HepG2 (cell line): ENCODE data around the gene TMEM141. TPM values are rescaled to one million over a fixed set of nuclear protein-coding genes. Genes with fewer than 3 reads are reported as not detected.

ENCODE experiments used
- ATAD3A ChIP-seq: sonication (generic); formaldehyde crosslinking; IDR thresholded peaks from 2 replicates; pipeline ENCODE4 v1.4.0; 2020; ENCODE audit warnings: missing genetic modification reagents
- EZH2 ChIP-seq: conservative IDR thresholded peaks from 2 replicates; pipeline ENCODE4 v1.6.1; 2012; ENCODE audit warnings: mild to moderate bottlenecking, low read depth, low read length, moderate library complexity
- FOXA1 ChIP-seq, 2 experiments: fragments of 450-650 bp in 1 of 2; sonication (generic) in 1 of 2; formaldehyde crosslinking in 1 of 2; IDR thresholded peaks; 2 replicates each; pipeline versions ENCODE4 v1.4.0 to v1.6.1; 2016 to 2020; ENCODE audit warnings: missing genetic modification reagents in 1 of 2
- HMG20B ChIP-seq: conservative IDR thresholded peaks from 2 replicates; pipeline ENCODE4 v1.6.1; 2016; ENCODE audit warnings: missing genetic modification reagents, missing compliant biosample characterization
- HNF4A ChIP-seq: sonication (generic); formaldehyde crosslinking; IDR thresholded peaks from 2 replicates; pipeline ENCODE4 v1.4.0; 2020; ENCODE audit warnings: missing genetic modification reagents
- MTF2 ChIP-seq: sonication (generic); formaldehyde crosslinking; IDR thresholded peaks from 2 replicates; pipeline ENCODE4 v1.5.0; 2020; ENCODE audit warnings: missing genetic modification reagents, borderline replicate concordance
- NFE2 ChIP-seq: sonication (generic); formaldehyde crosslinking; IDR thresholded peaks from 2 replicates; pipeline ENCODE4 v1.4.0; 2020; ENCODE audit warnings: missing genetic modification reagents
- PITX1 ChIP-seq: sonication (generic); formaldehyde crosslinking; IDR thresholded peaks from 2 replicates; pipeline ENCODE4 v1.5.1; 2020; ENCODE audit warnings: mild to moderate bottlenecking, missing genetic modification reagents
- POLR2G ChIP-seq: fragments of 200-400 bp; formaldehyde crosslinking; IDR thresholded peaks from 2 replicates; pipeline ENCODE4 v1.6.1; 2018; ENCODE audit warnings: mild to moderate bottlenecking, low read depth, low read length, moderate library complexity
- TGIF2 ChIP-seq: IDR thresholded peaks from 2 replicates; pipeline ENCODE4 v1.6.1; 2016; ENCODE audit warnings: control low read depth, missing compliant biosample characterization
- TOE1 ChIP-seq: sonication (generic); formaldehyde crosslinking; IDR thresholded peaks from 2 replicates; pipeline ENCODE4 v1.4.0; 2020; ENCODE audit warnings: mild to moderate bottlenecking, missing genetic modification reagents
- TP53 ChIP-seq: sonication (generic); formaldehyde crosslinking; conservative IDR thresholded peaks from 2 replicates; pipeline ENCODE4 v1.4.0; 2020; ENCODE audit warnings: missing genetic modification reagents
- ZBTB3 ChIP-seq: sonication (generic); formaldehyde crosslinking; IDR thresholded peaks from 2 replicates; pipeline ENCODE4 v1.4.0; 2020; ENCODE audit warnings: low read depth, mild to moderate bottlenecking, moderate library complexity, missing genetic modification reagents, borderline replicate concordance
- ZC3H4 ChIP-seq: sonication (generic); formaldehyde crosslinking; IDR thresholded peaks from 2 replicates; pipeline ENCODE4 v1.4.0; 2020; ENCODE audit warnings: missing genetic modification reagents, borderline replicate concordance
- ZFP41 ChIP-seq: sonication (generic); formaldehyde crosslinking; IDR thresholded peaks from 2 replicates; pipeline ENCODE4 v1.4.0; 2020; ENCODE audit warnings: mild to moderate bottlenecking, missing genetic modification reagents, borderline replicate concordance
- ZNF3 ChIP-seq: IDR thresholded peaks from 2 replicates; pipeline ENCODE4 v1.7.0; 2017; ENCODE audit warnings: inconsistent platforms
- ZNF333 ChIP-seq: sonication (generic); formaldehyde crosslinking; IDR thresholded peaks from 2 replicates; pipeline ENCODE4 v1.4.0; 2020; ENCODE audit warnings: mild to moderate bottlenecking, missing genetic modification reagents, borderline replicate concordance
- ZNF354B ChIP-seq: sonication (generic); formaldehyde crosslinking; IDR thresholded peaks from 2 replicates; pipeline ENCODE4 v1.8.0; 2022; ENCODE audit warnings: mild to moderate bottlenecking, missing genetic modification reagents
- ZNF678 ChIP-seq: sonication (generic); formaldehyde crosslinking; IDR thresholded peaks from 2 replicates; pipeline ENCODE4 v1.4.0; 2020; ENCODE audit warnings: mild to moderate bottlenecking, missing genetic modification reagents
- ZNF7 ChIP-seq: IDR thresholded peaks from 2 replicates; pipeline ENCODE4 v1.6.1; 2016; ENCODE audit warnings: missing biosample characterization, missing genetic modification reagents
- ZNF709 ChIP-seq: sonication (generic); formaldehyde crosslinking; IDR thresholded peaks from 2 replicates; pipeline ENCODE4 v1.5.0; 2020; ENCODE audit warnings: mild to moderate bottlenecking, missing genetic modification reagents
- ZSCAN29 ChIP-seq: sonication (generic); formaldehyde crosslinking; conservative IDR thresholded peaks from 2 replicates; pipeline ENCODE4 v1.4.0; 2020; ENCODE audit warnings: mild to moderate bottlenecking, missing genetic modification reagents
- polyA plus RNA-seq, 8 experiments: library from polyadenylated mRNA; depleted of rRNA in 3 of 8; stranded (reverse) in 7 of 8; unstranded in 1 of 8; fragments of >200 nt; fragmentation: Illumina TruSeq in 4 of 8; extraction: Trizol in 4 of 8; gene quantifications; 2 replicates each; pipeline versions ENCODE4 v1.2.1 to v1.2.3, GENCODE V29; 2011 to 2016; ENCODE audit warnings: low read depth in 4 of 8, missing spikeins in 1 of 8, mixed read lengths in 1 of 8; ENCODE audit not compliant: insufficient read depth in 1 of 8
- total RNA-seq, 5 experiments: library from RNA; depleted of rRNA; stranded (reverse); fragments of >200 nt; fragmentation: Illumina TruSeq; extraction: Trizol; gene quantifications; 2 replicates each; pipeline ENCODE4 v1.2.3, GENCODE V29; 2016; ENCODE audit warnings: low read depth in 1 of 5
- TF ChIP-seq, protein P1 (sequence below): sonication (generic); formaldehyde crosslinking; IDR thresholded peaks from 2 replicates; pipeline ENCODE4 v1.4.0; 2020; ENCODE audit warnings: missing genetic modification reagents, low read depth, mild to moderate bottlenecking, borderline replicate concordance
- TF ChIP-seq, protein P2 (sequence below): sonication (generic); formaldehyde crosslinking; IDR thresholded peaks from 2 replicates; pipeline ENCODE4 v1.8.1; 2022; ENCODE audit warnings: low read depth, mild to moderate bottlenecking, missing genetic modification reagents
- TF ChIP-seq, protein P3 (sequence below): sonication (generic); formaldehyde crosslinking; IDR thresholded peaks from 2 replicates; pipeline ENCODE4 v1.5.0; 2020; ENCODE audit warnings: missing genetic modification reagents
- TF ChIP-seq, protein P4 (sequence below): sonication (generic); formaldehyde crosslinking; IDR thresholded peaks from 2 replicates; pipeline ENCODE4 v1.4.0; 2020; ENCODE audit warnings: missing genetic modification reagents
- TF ChIP-seq, protein P5 (sequence below): sonication (generic); formaldehyde crosslinking; IDR thresholded peaks from 2 replicates; pipeline ENCODE4 v1.8.1; 2023; ENCODE audit warnings: mild to moderate bottlenecking, missing genetic modification reagents

The TMEM141 gene
- total and polyA plus RNA-seq, 2 of the 13 experiments (the other 11 are each of a cell fraction or from before 2014, with no cell fraction given) = 81.0 to 202 TPM

DNA sequence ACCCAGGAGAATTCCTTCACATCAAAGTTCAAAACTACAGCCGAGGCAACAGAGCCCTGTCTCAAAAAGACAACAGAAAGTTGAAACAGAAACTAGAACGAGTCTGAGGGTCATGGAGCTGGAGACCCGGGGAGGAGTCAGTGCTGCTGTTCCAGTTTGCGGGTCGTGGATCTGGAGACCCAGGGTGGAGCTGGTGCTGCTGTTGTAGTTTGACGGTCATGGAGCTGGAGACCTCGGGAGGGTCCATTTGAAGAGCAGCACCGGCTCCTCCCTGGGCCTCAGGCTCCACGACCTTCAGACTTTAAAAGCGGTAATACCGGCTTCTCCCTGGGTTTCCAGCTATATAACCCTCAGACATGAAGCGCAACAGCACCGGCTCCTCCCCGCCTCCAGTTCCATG, 13.8 kb upstream of the TMEM141 start (continued):
- TF ChIP-seq, protein P1, sequence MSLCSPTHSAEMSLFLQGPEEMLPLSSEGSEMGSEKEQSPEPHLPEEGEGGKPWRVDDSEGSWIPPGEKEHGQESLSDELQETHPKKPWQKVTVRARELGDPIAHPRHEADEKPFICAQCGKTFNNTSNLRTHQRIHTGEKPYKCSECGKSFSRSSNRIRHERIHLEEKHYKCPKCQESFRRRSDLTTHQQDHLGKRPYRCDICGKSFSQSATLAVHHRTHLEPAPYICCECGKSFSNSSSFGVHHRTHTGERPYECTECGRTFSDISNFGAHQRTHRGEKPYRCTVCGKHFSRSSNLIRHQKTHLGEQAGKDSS = no peak
- no peak for TF ChIP-seq EZH2
- TF ChIP-seq, protein P2, sequence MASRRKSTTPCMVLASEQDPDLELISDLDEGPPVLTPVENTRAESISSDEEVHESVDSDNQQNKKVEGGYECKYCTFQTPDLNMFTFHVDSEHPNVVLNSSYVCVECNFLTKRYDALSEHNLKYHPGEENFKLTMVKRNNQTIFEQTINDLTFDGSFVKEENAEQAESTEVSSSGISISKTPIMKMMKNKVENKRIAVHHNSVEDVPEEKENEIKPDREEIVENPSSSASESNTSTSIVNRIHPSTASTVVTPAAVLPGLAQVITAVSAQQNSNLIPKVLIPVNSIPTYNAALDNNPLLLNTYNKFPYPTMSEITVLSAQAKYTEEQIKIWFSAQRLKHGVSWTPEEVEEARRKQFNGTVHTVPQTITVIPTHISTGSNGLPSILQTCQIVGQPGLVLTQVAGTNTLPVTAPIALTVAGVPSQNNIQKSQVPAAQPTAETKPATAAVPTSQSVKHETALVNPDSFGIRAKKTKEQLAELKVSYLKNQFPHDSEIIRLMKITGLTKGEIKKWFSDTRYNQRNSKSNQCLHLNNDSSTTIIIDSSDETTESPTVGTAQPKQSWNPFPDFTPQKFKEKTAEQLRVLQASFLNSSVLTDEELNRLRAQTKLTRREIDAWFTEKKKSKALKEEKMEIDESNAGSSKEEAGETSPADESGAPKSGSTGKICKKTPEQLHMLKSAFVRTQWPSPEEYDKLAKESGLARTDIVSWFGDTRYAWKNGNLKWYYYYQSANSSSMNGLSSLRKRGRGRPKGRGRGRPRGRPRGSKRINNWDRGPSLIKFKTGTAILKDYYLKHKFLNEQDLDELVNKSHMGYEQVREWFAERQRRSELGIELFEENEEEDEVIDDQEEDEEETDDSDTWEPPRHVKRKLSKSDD (CRISPR knock-in tag) = no peak
- no peak for TF ChIP-seq ZNF3 (CRISPR knock-in tag)
- TF ChIP-seq TGIF2 (CRISPR knock-in tag) = no peak
- TF ChIP-seq, protein P3, sequence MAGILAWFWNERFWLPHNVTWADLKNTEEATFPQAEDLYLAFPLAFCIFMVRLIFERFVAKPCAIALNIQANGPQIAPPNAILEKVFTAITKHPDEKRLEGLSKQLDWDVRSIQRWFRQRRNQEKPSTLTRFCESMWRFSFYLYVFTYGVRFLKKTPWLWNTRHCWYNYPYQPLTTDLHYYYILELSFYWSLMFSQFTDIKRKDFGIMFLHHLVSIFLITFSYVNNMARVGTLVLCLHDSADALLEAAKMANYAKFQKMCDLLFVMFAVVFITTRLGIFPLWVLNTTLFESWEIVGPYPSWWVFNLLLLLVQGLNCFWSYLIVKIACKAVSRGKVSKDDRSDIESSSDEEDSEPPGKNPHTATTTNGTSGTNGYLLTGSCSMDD (CRISPR knock-in tag) = no peak
- TF ChIP-seq, protein P4, sequence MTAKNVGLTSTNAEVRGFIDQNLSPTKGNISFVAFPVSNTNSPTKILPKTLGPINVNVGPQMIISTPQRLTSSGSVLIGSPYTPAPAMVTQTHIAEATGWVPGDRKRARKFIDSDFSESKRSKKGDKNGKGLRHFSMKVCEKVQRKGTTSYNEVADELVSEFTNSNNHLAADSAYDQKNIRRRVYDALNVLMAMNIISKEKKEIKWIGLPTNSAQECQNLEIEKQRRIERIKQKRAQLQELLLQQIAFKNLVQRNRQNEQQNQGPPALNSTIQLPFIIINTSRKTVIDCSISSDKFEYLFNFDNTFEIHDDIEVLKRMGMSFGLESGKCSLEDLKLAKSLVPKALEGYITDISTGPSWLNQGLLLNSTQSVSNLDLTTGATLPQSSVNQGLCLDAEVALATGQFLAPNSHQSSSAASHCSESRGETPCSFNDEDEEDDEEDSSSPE = no peak
- no peak for TF ChIP-seq TP53 (CRISPR knock-in tag)
- TF ChIP-seq ZBTB3 (CRISPR knock-in tag) = no peak
- 0 out of 2 replicates have a peak, but pooled peaks have one; percentile 5 for TF ChIP-seq HNF4A (CRISPR knock-in tag)
- TF ChIP-seq ATAD3A (CRISPR knock-in tag) = no peak
- no peak for TF ChIP-seq ZC3H4 (CRISPR knock-in tag)
- TF ChIP-seq, protein P5, sequence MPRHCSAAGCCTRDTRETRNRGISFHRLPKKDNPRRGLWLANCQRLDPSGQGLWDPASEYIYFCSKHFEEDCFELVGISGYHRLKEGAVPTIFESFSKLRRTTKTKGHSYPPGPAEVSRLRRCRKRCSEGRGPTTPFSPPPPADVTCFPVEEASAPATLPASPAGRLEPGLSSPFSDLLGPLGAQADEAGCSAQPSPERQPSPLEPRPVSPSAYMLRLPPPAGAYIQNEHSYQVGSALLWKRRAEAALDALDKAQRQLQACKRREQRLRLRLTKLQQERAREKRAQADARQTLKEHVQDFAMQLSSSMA (CRISPR knock-in tag) = no peak
- no peak for TF ChIP-seq ZNF678
- TF ChIP-seq ZNF7 = no peak
- TF ChIP-seq PITX1 = peak; percentile 30; the same call in 1 of the 2 replicates
- TF ChIP-seq ZFP41 (CRISPR knock-in tag) = no peak
- TF ChIP-seq MTF2 (CRISPR knock-in tag) = no peak
- TF ChIP-seq ZNF333 (CRISPR knock-in tag) = no peak
- TF ChIP-seq POLR2G = 0 out of 2 replicates have a peak, but pooled peaks have one; percentile 29
- no peak for TF ChIP-seq FOXA1 (IDR thresholded peaks at IDR 0.05)
- TF ChIP-seq FOXA1 (CRISPR knock-in tag; IDR thresholded peaks at IDR 0.05) = no peak
- TF ChIP-seq ZNF709 (CRISPR knock-in tag) = no peak
- TF ChIP-seq NFE2 (CRISPR knock-in tag) = no peak
- TF ChIP-seq ZNF354B (CRISPR knock-in tag) = no peak
- TF ChIP-seq TOE1 (CRISPR knock-in tag) = no peak
- TF ChIP-seq ZSCAN29 (CRISPR knock-in tag) = no peak
- no peak for TF ChIP-seq HMG20B (CRISPR knock-in tag)
